DND-41 (cell line): ENCODE measurements around the gene DIABLO.

Experiments
- EZH2 ChIP-seq: IDR thresholded peaks from 3 replicates; pipeline ENCODE4 v1.6.1; 2012; ENCODE audit warnings: borderline replicate concordance, low read depth, mild to moderate bottlenecking, moderate library complexity, low read length, inconsistent platforms; ENCODE audit not compliant: severe bottlenecking
- TF ChIP-seq, protein P1 (sequence below): IDR thresholded peaks from 2 replicates; pipeline ENCODE4 v1.5.1; 2012; ENCODE audit warnings: borderline replicate concordance, low read length, moderate library complexity, mild to moderate bottlenecking; ENCODE audit not compliant: poor library complexity, severe bottlenecking; ENCODE audit errors: extremely low read depth

DNA sequence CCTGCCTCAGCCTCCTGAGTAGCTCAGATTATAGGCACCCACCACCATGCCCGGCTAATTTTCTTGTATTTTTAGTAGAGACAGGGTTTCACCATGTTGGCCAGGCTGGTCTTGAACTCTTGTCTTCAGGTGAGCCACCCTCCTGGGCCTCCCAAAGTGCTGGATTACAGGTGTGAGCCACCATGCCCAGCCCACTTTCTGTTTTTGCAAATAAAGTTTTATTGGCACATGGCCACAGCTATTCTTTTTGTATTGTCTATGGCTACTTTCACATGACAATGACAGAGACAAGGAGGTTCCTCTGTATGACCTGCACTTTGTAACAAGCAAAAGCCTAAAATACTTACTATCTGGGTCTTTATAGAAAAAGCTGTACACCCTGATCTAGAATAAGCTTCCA, 19.7 kb upstream of the DIABLO start:
- TF ChIP-seq, protein P1, sequence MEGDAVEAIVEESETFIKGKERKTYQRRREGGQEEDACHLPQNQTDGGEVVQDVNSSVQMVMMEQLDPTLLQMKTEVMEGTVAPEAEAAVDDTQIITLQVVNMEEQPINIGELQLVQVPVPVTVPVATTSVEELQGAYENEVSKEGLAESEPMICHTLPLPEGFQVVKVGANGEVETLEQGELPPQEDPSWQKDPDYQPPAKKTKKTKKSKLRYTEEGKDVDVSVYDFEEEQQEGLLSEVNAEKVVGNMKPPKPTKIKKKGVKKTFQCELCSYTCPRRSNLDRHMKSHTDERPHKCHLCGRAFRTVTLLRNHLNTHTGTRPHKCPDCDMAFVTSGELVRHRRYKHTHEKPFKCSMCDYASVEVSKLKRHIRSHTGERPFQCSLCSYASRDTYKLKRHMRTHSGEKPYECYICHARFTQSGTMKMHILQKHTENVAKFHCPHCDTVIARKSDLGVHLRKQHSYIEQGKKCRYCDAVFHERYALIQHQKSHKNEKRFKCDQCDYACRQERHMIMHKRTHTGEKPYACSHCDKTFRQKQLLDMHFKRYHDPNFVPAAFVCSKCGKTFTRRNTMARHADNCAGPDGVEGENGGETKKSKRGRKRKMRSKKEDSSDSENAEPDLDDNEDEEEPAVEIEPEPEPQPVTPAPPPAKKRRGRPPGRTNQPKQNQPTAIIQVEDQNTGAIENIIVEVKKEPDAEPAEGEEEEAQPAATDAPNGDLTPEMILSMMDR = no peak
- TF ChIP-seq EZH2 = no peak
